Stimulated activated CD4-positive, alpha-beta T cell treated with anti-CD3 and anti-CD28 coated beads, TNF-alpha, amount 100 ng/mL, for 48 hours (primary cell): ENCODE results near the gene LMX1A.

Experiments used
- DNase-seq, 3 donors: peaks; one replicate each; pipeline ENCODE4 v3.0.0-alpha.2; 2020; ENCODE audit warnings: low read depth in 3 of 3

Gene LMX1A

GRCh38 chr1:165325460-165326203 is 30.9 kb downstream of the LMX1A start:
- no peak for DNase-seq

- no peak for DNase-seq
Measured at GRCh38 chr1:165324050-165324449, 32.5 kb downstream of the LMX1A start.

GRCh38 chr1:165317612-165318011 is 38.9 kb downstream of the LMX1A start:
- DNase-seq, result no peak

GRCh38 chr1:165316153-165316772 is 40.3 kb downstream of the LMX1A start:
- DNase-seq, result no peak

GRCh38 chr1:165315481-165315880 is 41.0 kb downstream of the LMX1A start:
- DNase-seq, result no peak

GRCh38 chr1:165313903-165314302 is 42.6 kb downstream of the LMX1A start:
- DNase-seq, result no peak

GRCh38 chr1:165312591-165312990 is 43.9 kb downstream of the LMX1A start:
- DNase-seq, result no peak

GRCh38 chr1:165306543-165307434 is 49.7 kb downstream of the LMX1A start:
- no peak for DNase-seq

GRCh38 chr1:165303386-165303785 is 53.1 kb downstream of the LMX1A start:
- DNase-seq, result no peak

GRCh38 chr1:165300400-165300903 is 56.1 kb downstream of the LMX1A start:
- no peak for DNase-seq

GRCh38 chr1:165298203-165298820 is 58.2 kb downstream of the LMX1A start:
- DNase-seq, result no peak

- no peak for DNase-seq
Measured at GRCh38 chr1:165296205-165296604, 60.3 kb downstream of the LMX1A start.

- DNase-seq, result no peak
Measured at GRCh38 chr1:165290148-165290547, 66.4 kb downstream of the LMX1A start.

- DNase-seq, result no peak
Measured at GRCh38 chr1:165289556-165289955, 67.0 kb downstream of the LMX1A start.

GRCh38 chr1:165288350-165289120 is 68.0 kb downstream of the LMX1A start:
- DNase-seq, result no peak

GRCh38 chr1:165287781-165288180 is 68.7 kb downstream of the LMX1A start:
- DNase-seq, result no peak

- no peak for DNase-seq
Measured at GRCh38 chr1:165287329-165287728, 69.2 kb downstream of the LMX1A start.

- DNase-seq, result no peak
Measured at GRCh38 chr1:165284454-165284853, 72.1 kb downstream of the LMX1A start.

- DNase-seq, result no peak
Measured at GRCh38 chr1:165281207-165281901, 75.2 kb downstream of the LMX1A start.

GRCh38 chr1:165279882-165280281 is 76.6 kb downstream of the LMX1A start:
- no peak for DNase-seq
